Activated CD4-positive, alpha-beta T cell treated with anti-CD3 and anti-CD28 coated beads, Interleukin-2, amount 50 U/mL, for 16 hours (primary cell): ENCODE measurements around the gene PFAS.

ENCODE experiments used
- DNase-seq: peaks from one replicate; pipeline ENCODE4 v3.0.0-alpha.2; 2020

The PFAS gene

GRCh38 chr17:8267480-8268147, 18.5 kb downstream of the PFAS start:
- DNase-seq: no peak

GRCh38 chr17:8268550-8269298, 19.6 kb downstream of the PFAS start:
- DNase-seq: no peak

GRCh38 chr17:8272421-8272820, 23.3 kb downstream of the PFAS start:
- DNase-seq: no peak

GRCh38 chr17:8273884-8274444, 24.9 kb downstream of the PFAS start:
- DNase-seq: no peak

- DNase-seq: no peak
Observed at GRCh38 chr17:8274816-8275215, 25.7 kb downstream of the PFAS start.

GRCh38 chr17:8275421-8276290, 26.6 kb downstream of the PFAS start:
- no peak for DNase-seq

- DNase-seq: no peak
Observed at GRCh38 chr17:8277317-8277716, 28.2 kb downstream of the PFAS start.

- DNase-seq: no peak
Observed at GRCh38 chr17:8282345-8282744, 33.3 kb downstream of the PFAS start.

GRCh38 chr17:8283356-8283755, 34.3 kb downstream of the PFAS start:
- DNase-seq: no peak

- DNase-seq: no peak
Observed at GRCh38 chr17:8284126-8284525, 35.0 kb downstream of the PFAS start.

GRCh38 chr17:8285270-8286181, 36.4 kb downstream of the PFAS start:
- DNase-seq: no peak

GRCh38 chr17:8287651-8288335, 38.7 kb downstream of the PFAS start:
- DNase-seq: no peak

- peak; percentile 88 for DNase-seq
Observed at GRCh38 chr17:8288336-8289102, 39.4 kb downstream of the PFAS start, which contains the start of gene RANGRF. RANGRF (plus strand) TSS chr17:8288670; CDS start chr17:8288789, 119 bp downstream.

- DNase-seq: peak; percentile 75
Observed at GRCh38 chr17:8289103-8289397, 40.0 kb downstream of the PFAS start.

- DNase-seq: no peak
Observed at GRCh38 chr17:8290043-8290442, 41.0 kb downstream of the PFAS start.

- no peak for DNase-seq
Observed at GRCh38 chr17:8292639-8293395, 43.7 kb downstream of the PFAS start.

GRCh38 chr17:8294361-8294760, 45.3 kb downstream of the PFAS start:
- no peak for DNase-seq

- DNase-seq: no peak
Observed at GRCh38 chr17:8294814-8295316, 45.8 kb downstream of the PFAS start.

- no peak for DNase-seq
Observed at GRCh38 chr17:8300226-8300625, 51.1 kb downstream of the PFAS start.
